Endothelial cell of umbilical vein (primary cell): Measurements from ENCODE around the gene KANK4. TPM values are rescaled to one million over a fixed set of nuclear protein-coding genes. Genes with fewer than 3 reads are reported as not detected.

ENCODE experiments used
- BruUV-seq: library from RNA; stranded (reverse); fragments of 400-500 nt; replicated peaks from 2 replicates; lab custom pipeline; 2021; lab: Mats Ljungman, UMichigan
- CTCF ChIA-PET: fragments of 300-600, 350-600 bp; sonication (Branson Sonifier 250); formaldehyde crosslinking; loops from one replicate; lab custom pipeline; 2021; ENCODE audit warnings: antibody characterized with exemption, inconsistent platforms; lab: Charles Lee
- POLR2A ChIA-PET: fragments of 300-600, 350-600 bp; sonication (Branson Sonifier 250); formaldehyde crosslinking; loops from one replicate; lab custom pipeline; 2021; ENCODE audit warnings: antibody characterized with exemption, inconsistent platforms; lab: Charles Lee
- DNase-seq: peaks from one replicate; pipeline ENCODE4 v3.0.0-alpha.2; 2011; ENCODE audit warnings: low read depth, low spot score
- FAIRE-seq: peaks from 2 replicates; lab custom pipeline; 2011; peaks lifted over from hg19 to GRCh38; lab: Jason Lieb, UNC
- H2AFZ ChIP-seq: 2 replicates; pipeline ENCODE4 v1.6.0; 2012; ENCODE audit warnings: low read depth, low read length, control low read depth, inconsistent platforms
- H3K27ac ChIP-seq: 2 replicates; pipeline ENCODE4 v1.5.1; 2011; ENCODE audit warnings: low read depth, mild to moderate bottlenecking, control low read depth, low read length, moderate library complexity; ENCODE audit not compliant: insufficient read depth
- H3K27me3 ChIP-seq, 2 experiments: 2 replicates each; pipeline versions ENCODE4 v1.6.0 to v1.6.1; 2011; ENCODE audit warnings: low read length in 2 of 2, mixed read lengths in 1 of 2; ENCODE audit not compliant: control insufficient read depth in 2 of 2, insufficient read depth in 2 of 2
- H3K36me3 ChIP-seq, 2 experiments: 2 replicates in 1 of 2; 3 replicates in 1 of 2; pipeline ENCODE4 v1.5.1; 2011; ENCODE audit warnings: low read length in 2 of 2, mild to moderate bottlenecking in 1 of 2, moderate library complexity in 1 of 2; ENCODE audit not compliant: control insufficient read depth in 2 of 2, insufficient read depth in 2 of 2; ENCODE audit errors: extremely low read depth in 1 of 2
- H3K4me1 ChIP-seq: 3 replicates; pipeline ENCODE4 v1.5.1; 2011; ENCODE audit warnings: mild to moderate bottlenecking, low read length; ENCODE audit not compliant: control insufficient read depth, insufficient read depth; ENCODE audit errors: extremely low read depth
- H3K4me2 ChIP-seq: 2 replicates; pipeline ENCODE4 v1.6.1; 2011; ENCODE audit warnings: low read length, control low read depth, mixed read lengths; ENCODE audit not compliant: insufficient read depth
- H3K4me3 ChIP-seq, 3 experiments: fragments of 200-600 bp in 1 of 3; sonication (generic), shearing (Covaris generic) in 1 of 3; replicated peaks in 1 of 3; 2 replicates each; pipeline ENCODE4 v1.5.1; 2011 to 2016; ENCODE audit warnings: control low read depth in 3 of 3, low read length in 3 of 3, mild to moderate bottlenecking in 2 of 3, inconsistent platforms in 1 of 3, low read depth in 1 of 3, moderate library complexity in 1 of 3; ENCODE audit not compliant: insufficient read depth in 1 of 3
- H3K79me2 ChIP-seq: 2 replicates; pipeline ENCODE4 v1.6.0; 2012; ENCODE audit warnings: low read length, inconsistent platforms; ENCODE audit not compliant: control insufficient read depth, insufficient read depth
- H3K9ac ChIP-seq: replicated peaks from 2 replicates; pipeline ENCODE3; 2011; ENCODE audit warnings: low read length, control low read depth; ENCODE audit not compliant: insufficient read depth; ENCODE audit errors: extremely low read depth
- H3K9me1 ChIP-seq: replicated peaks from 3 replicates; pipeline ENCODE4 v1.6.0; 2011; ENCODE audit warnings: mild to moderate bottlenecking, low read length; ENCODE audit not compliant: control insufficient read depth, insufficient read depth; ENCODE audit errors: extremely low read depth
- H3K9me3 ChIP-seq: replicated peaks from 2 replicates; pipeline ENCODE4 v1.5.1; 2012; ENCODE audit warnings: low read length, inconsistent platforms; ENCODE audit not compliant: control insufficient read depth, insufficient read depth
- H4K20me1 ChIP-seq: replicated peaks from 2 replicates; pipeline ENCODE3; 2011; ENCODE audit warnings: mild to moderate bottlenecking, low read length; ENCODE audit not compliant: control insufficient read depth, insufficient read depth; ENCODE audit errors: extremely low read depth
- EZH2 ChIP-seq: IDR thresholded peaks from 2 replicates; pipeline ENCODE4 v1.6.1; 2012; ENCODE audit warnings: borderline replicate concordance, low read depth, mild to moderate bottlenecking, moderate library complexity, low read length, inconsistent platforms; ENCODE audit not compliant: severe bottlenecking
- FOS ChIP-seq: IDR thresholded peaks from 2 replicates; pipeline ENCODE4 v1.6.1; 2011; ENCODE audit warnings: mild to moderate bottlenecking, low read length, moderate library complexity, borderline replicate concordance; ENCODE audit not compliant: insufficient read depth
- GATA2 ChIP-seq: IDR thresholded peaks from 2 replicates; pipeline ENCODE4 v1.7.0; 2011; ENCODE audit warnings: low read depth, mild to moderate bottlenecking, moderate library complexity, mixed read lengths, low read length; ENCODE audit not compliant: insufficient read length, insufficient read depth
- JUN ChIP-seq: IDR thresholded peaks from 2 replicates; pipeline ENCODE4 v1.6.1; 2011; ENCODE audit warnings: borderline replicate concordance, low read depth; ENCODE audit not compliant: insufficient read length, insufficient read depth
- MYC ChIP-seq: IDR thresholded peaks from one replicate; pipeline ENCODE4 v1.6.1; 2011; ENCODE audit warnings: mild to moderate bottlenecking, low read depth, low read length
- POLR2A ChIP-seq: IDR thresholded peaks from 2 replicates; pipeline ENCODE4 v1.6.1; 2012; ENCODE audit warnings: low read depth, mild to moderate bottlenecking, control low read depth, low read length
- POLR2AphosphoS5 ChIP-seq: IDR thresholded peaks from 2 replicates; pipeline ENCODE4 v1.6.1; 2012; ENCODE audit warnings: low read depth, mild to moderate bottlenecking, control low read depth, low read length, moderate library complexity; ENCODE audit not compliant: insufficient read depth
- dilution Hi-C: fragments of 300-500 bp; cut with MboI; formaldehyde crosslinking; loops from one replicate; pipeline ENCODE4 v1.15.0; 2019; ENCODE audit warnings: low sequenced_read_pairs; ENCODE audit not compliant: extremely low pct_ligation_motif_present
- intact Hi-C: fragments of 100-400 bp; cut with micrococcal nuclease; formaldehyde crosslinking; loops from one replicate; pipeline ENCODE4 v1.10.0; 2022
- polyA plus RNA-seq, 4 experiments: library from polyadenylated mRNA; depleted of rRNA in 3 of 4; stranded (reverse) in 3 of 4; unstranded in 1 of 4; fragments of >200 nt; gene quantifications; 2 replicates each; pipeline versions ENCODE4 v1.2.1 to v1.2.3, GENCODE V29; 2011 to 2012; ENCODE audit warnings: missing spikeins in 1 of 4
- total RNA-seq: library from RNA; stranded (reverse); gene quantifications from 2 replicates; pipeline ENCODE4 v1.2.3, GENCODE V29; 2021
- TF ChIP-seq, protein P1 (sequence below), 2 donors: IDR thresholded peaks; 1 replicate in 1 of 2; 2 replicates in 1 of 2; pipeline ENCODE4 v1.5.1; 2011; ENCODE audit warnings: low read length in 2 of 2, mild to moderate bottlenecking in 2 of 2, moderate library complexity in 2 of 2, control low read depth in 1 of 2, inconsistent platforms in 1 of 2, low read depth in 1 of 2; ENCODE audit not compliant: insufficient read depth in 1 of 2; ENCODE audit errors: extremely low read depth in 1 of 2
- TF ChIP-seq, protein P2 (sequence below): IDR thresholded peaks from 2 replicates; pipeline ENCODE4 v1.6.1; 2011; ENCODE audit not compliant: insufficient read depth, insufficient read length

The KANK4 gene
- total and polyA plus RNA-seq, 2 donors (not counting 3 experiments of a cell fraction or from before 2014, with no cell fraction given), result not detected

DNA sequence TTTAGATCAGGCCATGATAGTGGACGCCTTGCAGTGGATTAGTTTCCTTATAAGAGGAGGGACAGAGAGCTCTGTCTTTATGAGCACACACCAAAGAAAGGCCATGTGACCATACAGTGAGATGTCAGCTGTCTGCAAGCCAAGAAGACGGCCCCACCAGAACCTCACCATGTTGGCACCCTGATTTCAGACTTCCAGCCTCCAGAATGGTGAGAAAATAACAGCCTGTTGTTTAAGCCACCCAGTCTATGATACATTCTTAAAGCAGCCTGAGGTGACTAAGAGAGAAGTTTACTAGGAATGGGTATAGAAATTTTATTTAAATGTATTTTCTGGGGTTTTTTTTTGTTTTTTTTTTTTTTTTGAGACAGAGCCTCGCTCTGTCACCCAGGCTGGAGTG is 95.1 kb downstream of the KANK4 start:
- Histone ChIP-seq H3K4me1 (no peaks in the 10 kb centered on the region), H3K27me3 (no peaks in the 10 kb centered on the region), H2AFZ (no peak overlapping the region), H3K9me1 (no peaks in the 10 kb centered on the region), H3K79me2 (no peaks in the 10 kb centered on the region), H3K9me3 (no peaks in the 10 kb centered on the region), H4K20me1 (no peaks in the 10 kb centered on the region), H3K36me3 (no peaks in the 10 kb centered on the region), H3K27ac (no peak overlapping the region), H3K4me3 (no peak overlapping the region), H3K9ac (no peak overlapping the region), H3K4me2 (no peak overlapping the region)
- no TSS peak for BruUV-seq
- dilution Hi-C loops, result no loop called here
- ChIA-PET POLR2A (no interaction called here), CTCF (no interaction called here)
- FAIRE-seq, result no peak
- TF ChIP-seq POLR2AphosphoS5 (no peak), POLR2A (no peak), GATA2 (no peak), JUN (no peak), EZH2 (no peak), MYC (no peak), FOS (no peak)
- TF ChIP-seq, protein P1, sequence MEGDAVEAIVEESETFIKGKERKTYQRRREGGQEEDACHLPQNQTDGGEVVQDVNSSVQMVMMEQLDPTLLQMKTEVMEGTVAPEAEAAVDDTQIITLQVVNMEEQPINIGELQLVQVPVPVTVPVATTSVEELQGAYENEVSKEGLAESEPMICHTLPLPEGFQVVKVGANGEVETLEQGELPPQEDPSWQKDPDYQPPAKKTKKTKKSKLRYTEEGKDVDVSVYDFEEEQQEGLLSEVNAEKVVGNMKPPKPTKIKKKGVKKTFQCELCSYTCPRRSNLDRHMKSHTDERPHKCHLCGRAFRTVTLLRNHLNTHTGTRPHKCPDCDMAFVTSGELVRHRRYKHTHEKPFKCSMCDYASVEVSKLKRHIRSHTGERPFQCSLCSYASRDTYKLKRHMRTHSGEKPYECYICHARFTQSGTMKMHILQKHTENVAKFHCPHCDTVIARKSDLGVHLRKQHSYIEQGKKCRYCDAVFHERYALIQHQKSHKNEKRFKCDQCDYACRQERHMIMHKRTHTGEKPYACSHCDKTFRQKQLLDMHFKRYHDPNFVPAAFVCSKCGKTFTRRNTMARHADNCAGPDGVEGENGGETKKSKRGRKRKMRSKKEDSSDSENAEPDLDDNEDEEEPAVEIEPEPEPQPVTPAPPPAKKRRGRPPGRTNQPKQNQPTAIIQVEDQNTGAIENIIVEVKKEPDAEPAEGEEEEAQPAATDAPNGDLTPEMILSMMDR (IDR thresholded peaks at IDR 0.05; ENCODE audit: extremely low read depth in 1 of 2, insufficient read depth in 1 of 2, low read depth in 1 of 2, low read length in 2 of 2), result no peak
- TF ChIP-seq, protein P2, sequence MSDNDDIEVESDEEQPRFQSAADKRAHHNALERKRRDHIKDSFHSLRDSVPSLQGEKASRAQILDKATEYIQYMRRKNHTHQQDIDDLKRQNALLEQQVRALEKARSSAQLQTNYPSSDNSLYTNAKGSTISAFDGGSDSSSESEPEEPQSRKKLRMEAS, result no peak
- DNase-seq, result no peak
- intact Hi-C loops, result no loop called here
